Brain microvascular endothelial cell (primary cell): ENCODE measurements around the gene COL8A1.

Experiments
- DNase-seq: peaks from one replicate; pipeline ENCODE4 v3.0.0-alpha.2; 2020
- H3K27ac ChIP-seq: fragments of 250-450 bp; sonication (Bioruptor Pico); 2 replicates; pipeline ENCODE4 v1.5.1; 2020; ENCODE audit warnings: mild to moderate bottlenecking, moderate library complexity
- H3K27me3 ChIP-seq: fragments of 250-450 bp; sonication (Bioruptor Pico); replicated peaks from 2 replicates; pipeline ENCODE4 v1.5.1; 2020; ENCODE audit warnings: mild to moderate bottlenecking
- H3K36me3 ChIP-seq: fragments of 250-450 bp; sonication (Bioruptor Pico); replicated peaks from 2 replicates; pipeline ENCODE4 v1.5.1; 2020; ENCODE audit warnings: mild to moderate bottlenecking
- H3K4me3 ChIP-seq: 2 replicates; pipeline ENCODE4 v1.5.1; 2011; ENCODE audit warnings: low read depth, mild to moderate bottlenecking, control low read depth, low read length, moderate library complexity
- in situ Hi-C: cut with HindIII; loops from 2 replicates; pipeline ENCODE4 v1.10.0; 2017; ENCODE audit warnings: low sequenced_read_pairs, low pct_ligation_motif_present
- TF ChIP-seq, protein P1 (sequence below): IDR thresholded peaks from 2 replicates; pipeline ENCODE4 v1.5.1; 2011; ENCODE audit warnings: low read depth, mild to moderate bottlenecking, moderate library complexity, low read length, control low read depth, inconsistent platforms; ENCODE audit errors: missing control alignments

COL8A1 gene

GRCh38 chr3:99651531-99651930 lies 13.1 kb downstream of the COL8A1 start:
- Histone ChIP-seq H3K36me3 (peaks cover 38% of the 10 kb centered on the region), H3K4me3 (no peak overlapping the region), H3K27me3 (no peaks in the 10 kb centered on the region), H3K27ac (peak overlapping the region; percentile 86)
- DNase-seq, result peak; percentile 85
- in situ Hi-C loops, result no loop called here
- TF ChIP-seq, protein P1, sequence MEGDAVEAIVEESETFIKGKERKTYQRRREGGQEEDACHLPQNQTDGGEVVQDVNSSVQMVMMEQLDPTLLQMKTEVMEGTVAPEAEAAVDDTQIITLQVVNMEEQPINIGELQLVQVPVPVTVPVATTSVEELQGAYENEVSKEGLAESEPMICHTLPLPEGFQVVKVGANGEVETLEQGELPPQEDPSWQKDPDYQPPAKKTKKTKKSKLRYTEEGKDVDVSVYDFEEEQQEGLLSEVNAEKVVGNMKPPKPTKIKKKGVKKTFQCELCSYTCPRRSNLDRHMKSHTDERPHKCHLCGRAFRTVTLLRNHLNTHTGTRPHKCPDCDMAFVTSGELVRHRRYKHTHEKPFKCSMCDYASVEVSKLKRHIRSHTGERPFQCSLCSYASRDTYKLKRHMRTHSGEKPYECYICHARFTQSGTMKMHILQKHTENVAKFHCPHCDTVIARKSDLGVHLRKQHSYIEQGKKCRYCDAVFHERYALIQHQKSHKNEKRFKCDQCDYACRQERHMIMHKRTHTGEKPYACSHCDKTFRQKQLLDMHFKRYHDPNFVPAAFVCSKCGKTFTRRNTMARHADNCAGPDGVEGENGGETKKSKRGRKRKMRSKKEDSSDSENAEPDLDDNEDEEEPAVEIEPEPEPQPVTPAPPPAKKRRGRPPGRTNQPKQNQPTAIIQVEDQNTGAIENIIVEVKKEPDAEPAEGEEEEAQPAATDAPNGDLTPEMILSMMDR, result no peak

GRCh38 chr3:99656624-99657023 lies 18.2 kb downstream of the COL8A1 start:
- in situ Hi-C loops, result no loop called here
- H3K27ac ChIP-seq, result peak overlapping the region; percentile 94
- DNase-seq, result no peak
- H3K4me3 ChIP-seq, result no peak overlapping the region
- no peaks in the 10 kb centered on the region for H3K27me3 ChIP-seq
- H3K36me3 ChIP-seq, result peaks cover 42% of the 10 kb centered on the region
- TF ChIP-seq, protein P1, result no peak

DNA sequence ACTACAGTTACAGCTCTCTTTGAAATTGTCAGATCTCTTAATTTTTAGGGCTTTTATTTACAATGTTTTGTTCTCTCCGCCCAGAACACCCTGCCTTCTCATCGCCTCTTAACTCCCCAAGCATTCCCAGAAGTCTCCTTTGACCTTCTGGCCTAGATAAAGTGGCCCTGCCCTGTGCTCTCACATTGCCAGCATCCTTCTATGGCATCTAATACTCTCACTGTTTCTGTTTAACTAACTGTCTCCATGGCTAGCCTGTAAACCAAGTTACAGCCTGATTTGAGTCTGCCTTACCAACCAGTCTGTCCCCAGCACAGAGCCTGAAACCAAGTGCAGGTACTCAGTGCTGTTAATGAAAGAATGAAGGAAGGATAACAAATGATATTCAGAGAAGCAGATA lies 19.9 kb downstream of the COL8A1 start:
- Histone ChIP-seq H3K27ac (peak overlapping the region; percentile 94), H3K27me3 (no peaks in the 10 kb centered on the region), H3K4me3 (no peak overlapping the region), H3K36me3 (peaks cover 37% of the 10 kb centered on the region)
- TF ChIP-seq, protein P1, result no peak
- in situ Hi-C loops, result no loop called here
- DNase-seq, result no peak

DNA sequence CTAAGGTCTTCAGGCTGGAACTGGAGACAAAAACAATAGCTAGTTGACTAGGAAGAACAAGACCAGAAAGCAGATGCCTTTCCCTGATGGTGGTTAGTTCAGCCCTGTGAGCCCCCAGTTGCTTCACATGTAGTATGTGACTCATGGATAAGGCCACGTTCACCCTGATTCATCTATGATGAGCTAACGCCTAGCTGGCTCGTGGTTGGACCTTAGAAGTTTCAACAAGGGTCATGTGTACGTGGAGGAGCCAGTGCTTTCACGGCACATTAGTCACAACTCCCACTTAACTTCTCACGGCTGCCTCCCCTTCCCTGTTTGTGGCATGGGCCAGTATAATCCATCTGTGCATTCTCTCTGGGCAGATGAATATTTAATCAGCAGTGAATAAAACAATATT lies 20.6 kb downstream of the COL8A1 start:
- peak overlapping the region; percentile 94 for H3K27ac ChIP-seq
- no peak overlapping the region for H3K4me3 ChIP-seq
- DNase-seq, result peak; percentile 100
- peaks cover 31% of the 10 kb centered on the region for H3K36me3 ChIP-seq
- no peaks in the 10 kb centered on the region for H3K27me3 ChIP-seq
- TF ChIP-seq, protein P1, result no peak
- in situ Hi-C loops, result no loop called here

GRCh38 chr3:99659951-99660350 lies 21.6 kb downstream of the COL8A1 start:
- Histone ChIP-seq H3K4me3 (no peak overlapping the region), H3K36me3 (peaks cover 28% of the 10 kb centered on the region), H3K27me3 (no peaks in the 10 kb centered on the region), H3K27ac (peak overlapping the region; percentile 94)
- peak; percentile 90 for DNase-seq
- TF ChIP-seq, protein P1, result no peak
- in situ Hi-C loops, result no loop called here

- peak overlapping the region; percentile 53 for H3K27ac ChIP-seq
- in situ Hi-C loops, result no loop called here
- TF ChIP-seq, protein P1, result no peak
Measured at GRCh38 chr3:99662838-99663570, 24.6 kb downstream of the COL8A1 start.

More at GRCh38 chr3:99662838-99663570, 24.6 kb downstream of the COL8A1 start:
- H3K4me3 ChIP-seq, result no peak overlapping the region
- peaks cover 13% of the 10 kb centered on the region for H3K36me3 ChIP-seq
- DNase-seq, result no peak
- no peaks in the 10 kb centered on the region for H3K27me3 ChIP-seq
